WI38 (cell line): ENCODE measurements around the gene IGF1R.

Experiments
- H3K4me3 ChIP-seq: 2 replicates; pipeline ENCODE4 v1.5.1; 2011; ENCODE audit warnings: low read depth, mild to moderate bottlenecking, control low read depth, low read length
- CTCF ChIP-seq: IDR thresholded peaks from 2 replicates; pipeline ENCODE4 v1.5.1; 2012; ENCODE audit warnings: low read depth, mild to moderate bottlenecking, control low read depth, low read length

IGF1R gene

GRCh38 chr15:98674336-98674735, 26.0 kb downstream of the IGF1R start:
- no peak for TF ChIP-seq CTCF
- H3K4me3 ChIP-seq, result no peak overlapping the region

- TF ChIP-seq CTCF, result no peak
- no peak overlapping the region for H3K4me3 ChIP-seq
These were observed 28.4 kb downstream of the IGF1R start for GRCh38 chr15:98676586-98677270.

- no peak for TF ChIP-seq CTCF
- no peak overlapping the region for H3K4me3 ChIP-seq
These were observed 29.2 kb downstream of the IGF1R start for GRCh38 chr15:98677345-98678059.

GRCh38 chr15:98678484-98678883, 30.1 kb downstream of the IGF1R start:
- TF ChIP-seq CTCF, result no peak
- H3K4me3 ChIP-seq, result no peak overlapping the region

- no peak for TF ChIP-seq CTCF
These were observed 32.7 kb downstream of the IGF1R start for GRCh38 chr15:98681061-98681460.

GRCh38 chr15:98682992-98683701, 34.8 kb downstream of the IGF1R start:
- no peak for TF ChIP-seq CTCF
- no peak overlapping the region for H3K4me3 ChIP-seq

More at GRCh38 chr15:98681061-98681460, 32.7 kb downstream of the IGF1R start:
- H3K4me3 ChIP-seq, result no peak overlapping the region

- no peak for TF ChIP-seq CTCF
- H3K4me3 ChIP-seq, result no peak overlapping the region
These were observed 35.5 kb downstream of the IGF1R start for GRCh38 chr15:98683831-98684230.
